Activated naive CD4-positive, alpha-beta T cell (primary cell): ENCODE measurements around the gene SLC25A19.

Experiments
- DNase-seq, 4 experiments: peaks; one replicate each; lab custom pipeline; 2025; lab: John Stamatoyannopoulos, UW

SLC25A19 gene

GRCh38 chr17:75241502-75241901 lies 47.7 kb downstream of the SLC25A19 start:
- DNase-seq = no peak

DNA sequence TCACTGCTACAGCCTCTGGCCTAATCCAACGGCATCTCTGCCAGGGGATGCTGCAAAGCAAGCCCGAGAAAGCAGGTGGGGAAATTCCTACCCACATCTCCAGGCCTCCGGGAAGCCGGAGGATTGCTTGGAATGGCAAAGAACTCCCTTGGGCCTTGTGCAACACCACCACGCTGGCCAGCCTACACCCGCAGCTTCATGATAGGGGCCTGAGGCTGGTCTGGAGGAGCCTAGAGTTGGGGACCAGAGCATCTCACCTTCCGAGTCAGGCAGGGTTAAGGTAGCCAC lies 48.1 kb downstream of the SLC25A19 start:
- DNase-seq = no peak

DNA sequence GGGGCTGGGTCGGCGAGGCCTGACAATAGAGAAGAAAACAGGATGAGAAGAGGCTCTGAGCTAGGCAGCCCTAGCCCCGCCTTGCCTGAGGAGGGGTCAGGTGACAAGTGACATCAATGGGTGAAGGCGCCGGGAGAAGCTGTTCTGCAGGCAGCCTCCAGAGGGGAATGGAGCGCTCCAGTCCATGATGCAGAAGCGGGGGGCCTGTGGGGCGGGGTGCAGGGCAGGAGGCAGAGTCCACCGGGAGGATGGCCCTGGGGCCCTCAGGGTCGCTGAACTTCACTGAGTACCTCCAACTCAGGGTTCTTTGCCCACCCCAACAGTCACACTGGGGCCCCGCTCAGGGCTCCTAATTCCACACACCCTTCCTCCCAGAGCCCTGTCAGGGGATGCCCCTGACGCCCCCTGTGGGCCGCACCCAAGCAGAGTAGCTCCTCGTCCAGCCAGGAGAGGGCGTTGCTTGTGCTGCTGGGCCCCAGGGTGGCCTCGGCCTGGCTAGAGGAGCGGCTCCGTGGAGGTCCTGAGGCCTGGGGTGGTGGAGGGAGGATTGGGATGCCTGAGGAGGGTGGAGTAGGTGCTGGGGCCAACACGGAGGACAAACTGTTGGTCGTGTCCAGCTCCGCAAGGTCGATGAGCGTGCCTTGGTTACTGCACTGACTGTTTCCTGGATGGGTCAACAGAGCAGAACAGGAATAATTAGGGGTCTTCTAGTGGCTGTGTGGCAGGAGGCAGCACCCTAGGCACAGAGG lies 48.7 kb downstream of the SLC25A19 start:
- peak in 1 of 4 experiments; percentile 20 for DNase-seq

GRCh38 chr17:75239778-75240393 lies 49.3 kb downstream of the SLC25A19 start:
- no peak for DNase-seq

DNA sequence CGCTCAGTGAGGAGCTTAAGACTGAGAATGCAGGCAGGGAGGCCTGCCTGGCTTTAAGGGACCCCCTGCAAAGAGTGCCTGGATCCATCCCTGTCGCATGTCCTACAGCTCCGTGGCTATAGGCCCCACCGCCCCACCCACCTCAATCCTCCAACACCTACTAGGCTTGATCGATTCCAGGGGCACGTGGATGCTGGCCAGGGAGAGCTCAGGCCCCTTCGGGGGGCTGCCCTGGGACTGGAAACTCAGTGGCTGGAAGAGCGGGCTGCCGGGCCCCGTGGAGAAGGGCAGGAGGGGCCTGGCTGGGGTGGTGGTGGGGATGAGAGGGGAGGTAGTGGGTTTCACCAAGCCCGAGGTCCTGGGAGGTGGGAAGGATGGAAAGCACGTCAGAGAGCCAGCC lies 50.0 kb downstream of the SLC25A19 start:
- DNase-seq = no peak

DNA sequence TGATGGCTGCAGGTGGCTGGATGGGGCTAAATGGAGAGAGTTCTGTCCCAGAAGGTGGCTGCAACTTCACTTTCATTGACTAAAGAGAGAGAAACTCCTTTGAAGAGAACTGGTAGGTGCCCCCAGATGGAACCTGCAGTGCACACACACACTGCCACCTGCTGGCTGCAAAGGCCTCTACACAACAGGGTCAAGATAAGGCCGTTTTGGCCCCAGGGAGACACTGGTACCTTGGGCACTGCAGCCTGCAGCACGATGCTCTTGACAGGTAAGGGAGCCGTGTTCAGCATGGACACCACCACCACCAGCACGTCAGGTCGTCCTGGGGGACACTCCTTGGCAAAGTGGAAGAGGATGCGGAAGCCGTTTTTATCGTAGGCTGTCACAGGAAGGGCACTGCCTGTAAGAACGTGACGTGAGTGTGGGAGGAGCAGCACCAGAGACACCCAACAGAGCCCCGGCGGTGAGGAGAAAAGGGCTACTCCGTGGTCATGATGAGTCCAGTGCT lies 50.5 kb downstream of the SLC25A19 start:
- peak in 3 of 4 experiments; percentile 24 to 56 (median 45) for DNase-seq

GRCh38 chr17:75238020-75238580 lies 51.1 kb downstream of the SLC25A19 start:
- DNase-seq = no peak

DNA sequence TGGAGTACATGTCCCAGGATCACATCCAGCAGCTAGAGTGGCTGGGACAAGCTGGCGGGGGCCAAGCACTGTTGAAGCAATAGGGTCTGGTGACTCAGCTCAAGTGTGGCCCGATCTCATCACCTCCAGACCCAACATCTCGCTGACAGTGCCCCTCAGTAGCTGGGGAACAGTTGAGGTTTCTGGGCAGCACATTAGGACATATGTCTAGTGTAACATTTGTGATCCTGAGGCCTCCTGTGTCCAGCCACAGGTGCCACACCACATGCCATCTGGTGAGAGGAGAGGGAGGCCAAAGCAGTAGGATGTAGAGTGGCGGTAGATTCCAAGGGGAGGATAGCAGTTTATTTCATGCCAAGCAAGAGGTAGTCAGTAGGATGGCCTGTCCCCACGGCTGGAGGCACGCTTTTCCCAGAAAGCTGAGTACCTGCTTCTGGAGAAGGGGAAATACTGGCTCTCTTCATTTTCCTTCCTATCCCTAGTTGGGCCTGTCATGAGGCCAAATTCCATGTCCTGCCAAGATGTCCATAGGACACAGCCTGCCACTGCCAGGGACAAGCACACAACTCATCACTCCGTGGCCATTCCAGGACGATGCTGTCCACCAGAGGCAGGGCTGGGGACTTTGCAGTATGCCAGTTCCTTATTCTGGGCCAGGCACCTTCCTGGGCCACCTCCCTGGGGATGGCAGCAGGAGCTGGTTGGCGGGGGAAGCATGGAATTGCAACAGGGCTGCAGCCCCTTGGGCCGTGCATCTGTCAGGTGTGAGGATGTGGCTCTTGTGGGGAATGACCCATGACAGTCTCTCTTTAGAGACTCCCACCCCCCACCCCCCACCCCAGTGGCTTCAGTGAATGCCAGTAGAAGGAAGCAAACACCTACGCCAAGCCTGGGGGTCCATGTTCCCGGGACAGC lies 51.9 kb downstream of the SLC25A19 start:
- DNase-seq = no peak

GRCh38 chr17:75232786-75233185 lies 56.4 kb downstream of the SLC25A19 start:
- no peak for DNase-seq

- no peak for DNase-seq
These were observed 57.3 kb downstream of the SLC25A19 start for GRCh38 chr17:75231741-75232464.

DNA sequence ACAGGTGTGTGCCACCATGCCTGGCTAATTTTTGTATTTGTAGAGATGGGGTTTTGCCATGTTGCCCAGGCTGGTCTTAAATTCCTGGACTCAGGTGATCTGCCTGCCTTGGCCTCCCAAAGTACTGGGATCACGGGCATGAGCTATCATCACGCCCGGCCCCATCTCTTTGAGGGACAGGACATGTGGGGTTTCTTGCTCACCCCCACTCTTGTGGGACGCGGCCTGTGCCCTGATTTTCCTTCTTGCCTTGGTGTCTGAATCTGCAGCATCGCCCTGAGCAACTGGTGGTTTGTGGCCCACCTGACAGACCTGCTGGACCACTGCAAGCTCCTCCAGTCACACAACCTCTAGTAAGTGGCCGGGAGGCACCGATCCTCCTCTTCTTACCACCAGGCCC lies 58.2 kb downstream of the SLC25A19 start:
- DNase-seq = no peak

DNA sequence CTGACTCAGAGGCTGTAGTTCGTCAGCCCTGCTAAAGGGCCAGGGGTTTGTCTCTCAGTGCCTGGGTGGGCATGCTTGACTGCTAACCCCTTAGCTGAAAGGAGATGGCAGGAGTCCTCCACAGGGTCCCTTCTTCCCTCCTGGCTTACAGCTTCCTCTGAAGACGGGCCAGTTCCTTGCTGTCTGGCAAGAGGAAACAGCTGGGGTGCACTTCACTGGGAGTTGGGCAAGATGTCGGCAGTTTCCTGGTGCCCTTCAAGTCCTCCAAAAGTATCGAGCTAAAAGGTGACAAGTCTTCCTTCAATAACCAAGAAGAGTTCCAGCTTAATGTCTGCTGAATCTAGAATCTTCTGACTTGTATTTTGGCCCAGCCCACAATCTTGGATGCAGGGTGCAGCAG lies 60.4 kb downstream of the SLC25A19 start:
- no peak for DNase-seq

- DNase-seq = no peak
These were observed 60.9 kb downstream of the SLC25A19 start for GRCh38 chr17:75228305-75228704.

DNA sequence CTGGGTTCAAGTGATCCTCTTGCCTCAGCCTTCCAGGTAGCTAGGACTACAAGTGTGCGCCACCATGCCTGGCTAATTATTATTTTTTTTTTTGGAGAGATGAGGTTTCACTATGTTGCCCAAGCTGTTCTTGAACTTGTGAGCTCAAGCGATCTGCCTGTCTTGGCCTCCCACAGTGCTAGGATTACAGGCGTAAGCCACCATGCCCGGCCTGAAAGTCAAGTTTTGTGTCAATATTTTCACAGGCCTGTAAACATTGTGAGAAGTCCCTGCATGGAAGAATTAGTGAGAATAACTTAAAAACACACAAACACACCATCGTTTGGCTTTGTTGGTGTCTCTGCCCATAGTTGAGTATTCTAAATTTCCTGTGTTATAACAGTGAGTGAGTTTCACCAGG lies 61.5 kb downstream of the SLC25A19 start:
- no peak for DNase-seq

- no peak for DNase-seq
These were observed 64.2 kb downstream of the SLC25A19 start for GRCh38 chr17:75225016-75225415.
